AG09319 (cell line): ENCODE measurements around the gene TMEM26.

Source experiments
- DNase-seq: peaks from one replicate; pipeline ENCODE4 v3.0.0-alpha.2; 2010; ENCODE audit warnings: low read depth; ENCODE audit errors: extremely low read depth
- CTCF ChIP-seq: IDR thresholded peaks from 2 replicates; pipeline ENCODE4 v1.5.1; 2011; ENCODE audit warnings: low read depth, mild to moderate bottlenecking, inconsistent platforms, low read length, moderate library complexity

The TMEM26 gene

GRCh38 chr10:61409157-61409556 lies 44.0 kb downstream of the TMEM26 start:
- no peak for DNase-seq
- no peak for TF ChIP-seq CTCF

GRCh38 chr10:61408105-61408504 lies 45.1 kb downstream of the TMEM26 start:
- DNase-seq = no peak
- TF ChIP-seq CTCF = no peak

GRCh38 chr10:61406736-61407135 lies 46.4 kb downstream of the TMEM26 start:
- no peak for DNase-seq

GRCh38 chr10:61406242-61406641 lies 46.9 kb downstream of the TMEM26 start:
- no peak for DNase-seq
- TF ChIP-seq CTCF = no peak

More at GRCh38 chr10:61406736-61407135, 46.4 kb downstream of the TMEM26 start:
- no peak for TF ChIP-seq CTCF

- no peak for DNase-seq
- TF ChIP-seq CTCF = no peak
Measured at GRCh38 chr10:61404751-61405150, 48.4 kb downstream of the TMEM26 start.

- TF ChIP-seq CTCF = no peak
- no peak for DNase-seq
Measured at GRCh38 chr10:61400524-61400923, 52.7 kb downstream of the TMEM26 start.

GRCh38 chr10:61399406-61399805 lies 53.8 kb downstream of the TMEM26 start:
- DNase-seq = no peak
- TF ChIP-seq CTCF = no peak
